GM18520 (cell line): ENCODE data around the gene ABCC9.
"Not testable (repeated sequence)": the region's sequence is repeated elsewhere in the genome, so short reads cannot be mapped to it uniquely, and the experiment has no call there.

Source experiments
- ATAC-seq: cut with Tn5 transposase; IDR thresholded peaks from one replicate; pipeline ENCODE4 v1.9.1; 2021; ENCODE audit not compliant: unreplicated experiment

ABCC9 gene

DNA sequence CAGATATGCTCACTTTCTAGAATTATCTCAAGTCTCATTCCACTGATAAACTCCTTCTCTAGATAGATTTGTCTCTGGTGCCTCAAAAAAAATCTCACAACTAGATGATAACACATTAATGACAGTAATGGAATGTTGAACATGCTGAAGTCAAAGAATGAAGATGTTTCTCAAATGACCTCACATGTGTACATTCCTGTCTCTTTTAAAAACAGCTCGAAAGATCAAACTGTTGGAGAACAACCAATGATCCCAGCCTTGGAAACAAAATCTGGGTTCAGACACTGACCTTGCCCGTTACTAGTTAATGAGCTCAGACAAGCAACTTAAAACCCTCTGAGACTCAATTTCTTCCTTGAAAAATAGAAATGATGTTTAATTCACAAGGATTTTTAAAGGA lies 122.0 kb downstream of the ABCC9 start:
- ATAC-seq = no peak

GRCh38 chr12:21818627-21819026 lies 122.6 kb downstream of the ABCC9 start:
- no peak for ATAC-seq

- ATAC-seq = no peak
These were observed 125.7 kb downstream of the ABCC9 start for GRCh38 chr12:21815306-21816062.

- ATAC-seq = no peak
These were observed 126.4 kb downstream of the ABCC9 start for GRCh38 chr12:21814814-21815213.

DNA sequence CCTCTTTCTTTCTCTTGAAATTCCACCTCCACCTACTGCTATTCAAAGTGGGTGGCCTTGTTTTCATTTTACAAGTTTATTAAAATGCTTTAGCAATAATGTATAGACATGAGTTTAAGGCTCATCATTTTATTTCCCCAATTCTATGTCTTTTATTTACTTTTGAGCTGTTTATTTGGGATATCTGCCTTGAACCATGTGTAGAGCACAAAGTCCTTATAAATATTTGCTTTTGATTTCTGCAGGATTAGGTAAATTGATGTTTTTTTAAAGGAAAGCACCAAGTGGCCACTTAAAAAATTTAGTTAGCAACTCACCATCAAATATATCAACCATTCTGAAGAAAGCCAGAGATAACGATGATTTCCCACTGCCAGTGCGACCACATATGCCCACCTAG lies 126.9 kb downstream of the ABCC9 start:
- ATAC-seq = no peak

- no peak for ATAC-seq
These were observed 127.5 kb downstream of the ABCC9 start for GRCh38 chr12:21813751-21814150.

GRCh38 chr12:21813125-21813524 lies 128.1 kb downstream of the ABCC9 start:
- no peak for ATAC-seq

DNA sequence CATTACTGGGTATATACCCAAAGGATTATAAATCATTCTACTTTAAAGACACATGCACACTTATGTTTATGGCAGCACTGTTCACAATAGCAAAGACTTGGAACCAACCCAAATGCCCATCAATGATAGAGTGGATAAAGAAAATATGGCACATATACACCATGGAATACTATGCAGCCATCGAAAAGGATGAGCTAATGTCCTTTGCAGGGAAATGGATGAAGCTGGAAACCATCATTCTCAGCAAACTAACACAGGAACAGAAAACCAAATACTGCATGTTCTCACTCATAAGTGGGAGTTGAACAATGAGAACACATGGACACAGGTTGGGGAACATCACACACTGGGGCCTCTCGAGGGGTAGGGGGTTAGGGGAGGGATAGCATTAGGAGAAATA lies 128.9 kb downstream of the ABCC9 start:
- not testable (repeated sequence) for ATAC-seq

DNA sequence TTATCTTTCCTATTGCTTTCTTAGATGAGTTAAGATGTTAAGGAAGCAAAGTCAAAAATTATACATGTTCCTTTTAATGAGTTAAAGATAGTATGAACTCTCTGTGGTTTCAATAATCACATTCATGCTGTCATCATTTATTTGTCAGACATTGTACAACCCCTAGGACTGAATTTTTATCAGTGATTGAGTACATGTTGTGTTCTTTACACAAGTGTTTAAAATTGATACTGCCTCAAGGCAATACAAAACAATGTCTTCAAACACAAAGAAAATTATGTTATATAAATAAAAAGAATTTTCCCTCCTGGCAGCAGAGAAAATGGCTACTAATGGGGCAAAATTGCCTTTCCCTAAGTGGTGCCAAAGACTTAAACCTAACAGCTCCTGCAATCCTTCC lies 132.1 kb downstream of the ABCC9 start:
- no peak for ATAC-seq

GRCh38 chr12:21806255-21806654 lies 135.0 kb downstream of the ABCC9 start:
- ATAC-seq = no peak

GRCh38 chr12:21801522-21802288 lies 139.5 kb downstream of the ABCC9 start:
- ATAC-seq = no peak

GRCh38 chr12:21800011-21800410 lies 141.2 kb downstream of the ABCC9 start:
- no peak for ATAC-seq

DNA sequence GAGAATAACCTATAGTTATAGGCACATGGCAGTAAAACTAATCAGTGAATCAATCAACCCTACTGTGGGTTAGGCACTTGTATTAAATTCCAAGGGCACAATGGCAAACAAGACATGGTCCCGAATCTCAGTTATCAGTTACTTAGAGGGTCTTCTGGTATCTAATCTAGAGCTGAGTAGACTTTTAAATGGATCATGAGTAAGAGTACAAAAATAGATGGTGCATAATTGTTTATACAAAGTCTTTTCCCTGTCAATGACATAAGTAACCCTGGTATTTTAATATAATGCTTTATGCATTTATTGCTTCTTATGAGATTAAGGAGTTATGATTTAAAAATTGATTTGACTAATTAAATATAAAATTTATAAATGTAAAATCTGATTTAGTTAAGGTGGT lies 143.7 kb downstream of the ABCC9 start:
- no peak for ATAC-seq

DNA sequence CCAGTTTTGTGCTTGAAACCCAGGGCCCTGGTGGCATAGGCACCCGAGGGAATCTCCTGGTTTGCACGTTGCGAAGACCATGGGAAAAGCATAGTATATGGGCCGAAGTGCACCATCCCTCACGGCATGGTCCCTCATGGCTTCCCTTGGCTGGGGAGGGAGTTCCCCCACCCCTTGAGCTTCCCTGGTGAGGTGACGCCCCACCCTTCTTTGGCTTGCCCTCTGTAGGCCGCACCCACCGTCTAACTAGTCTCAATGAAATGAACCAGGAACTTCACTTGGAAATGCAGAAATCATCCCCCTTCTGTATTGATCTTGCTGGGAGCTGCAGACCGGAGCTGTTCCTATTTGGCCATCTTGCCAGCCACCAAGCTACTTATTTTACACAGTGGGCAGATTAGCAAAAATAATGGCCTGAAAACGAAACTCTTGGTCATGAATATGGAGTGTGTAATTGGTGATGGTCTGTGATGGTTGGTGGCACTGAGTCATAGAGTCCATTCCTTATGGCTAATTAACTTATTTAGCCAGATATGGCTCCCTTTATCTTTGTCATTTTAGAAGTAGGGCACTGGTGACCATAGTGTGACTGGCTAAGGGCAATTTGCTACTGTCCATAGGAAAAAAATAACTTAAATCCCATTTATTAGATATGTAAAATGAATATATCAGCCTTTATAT lies 145.4 kb downstream of the ABCC9 start:
- ATAC-seq = no peak

DNA sequence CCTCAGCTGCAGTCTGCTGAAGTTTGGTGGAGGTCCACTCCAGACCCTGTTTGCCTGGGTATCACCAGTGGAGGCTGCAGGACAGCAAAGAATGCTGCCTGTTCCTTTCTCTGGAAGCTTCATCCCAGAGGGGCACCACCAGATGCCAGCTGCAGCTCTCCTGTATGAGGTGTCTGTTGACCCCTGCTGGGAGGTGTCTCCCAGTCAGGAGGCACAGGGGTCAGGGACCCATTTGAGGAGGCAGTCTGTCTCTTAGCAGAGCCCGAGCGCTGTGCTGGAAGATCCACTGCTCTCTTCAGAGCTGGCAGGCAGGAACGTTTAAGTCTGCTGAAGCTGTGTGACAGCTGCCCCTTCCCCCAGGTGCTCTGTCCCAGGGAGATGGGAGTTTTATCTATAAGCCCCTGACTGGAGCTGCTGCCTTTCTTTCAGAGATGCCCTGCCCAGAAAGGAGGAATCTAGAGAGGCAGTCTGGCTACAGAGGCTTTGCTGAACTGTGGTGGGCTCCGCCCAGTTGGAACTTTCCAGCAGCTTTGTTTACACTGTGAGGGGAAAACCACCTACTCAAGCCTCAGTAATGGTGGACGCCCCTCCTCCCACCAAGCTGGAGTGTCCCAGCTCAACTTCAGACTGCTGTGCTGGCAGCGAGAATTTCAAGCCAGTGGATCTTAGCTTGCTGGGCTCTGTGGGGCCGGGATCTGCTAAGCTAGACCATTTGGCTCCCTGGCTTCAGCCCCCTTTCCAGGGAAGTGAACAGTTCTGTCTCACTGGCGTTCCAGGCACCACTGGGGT lies 146.2 kb downstream of the ABCC9 start:
- ATAC-seq = not testable (repeated sequence)

DNA sequence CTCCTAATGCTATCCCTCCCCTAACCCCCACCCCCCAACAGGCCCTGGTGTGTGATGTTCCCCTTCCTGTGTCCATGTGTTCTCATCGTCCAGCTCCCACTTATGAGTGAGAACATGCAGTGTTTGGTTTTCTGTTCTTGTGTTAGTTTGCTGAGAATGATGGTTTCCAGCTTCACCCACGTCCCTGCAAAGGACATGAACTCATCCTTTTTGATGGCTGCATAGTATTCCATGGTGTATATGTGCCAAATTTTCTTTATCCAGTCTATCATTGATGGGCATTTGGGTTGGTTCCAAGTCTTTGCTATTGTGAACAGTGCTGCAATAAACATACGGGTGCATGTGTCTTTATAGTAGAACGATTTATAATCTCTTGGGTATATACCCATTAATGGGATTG lies 151.5 kb downstream of the ABCC9 start:
- not testable (repeated sequence) for ATAC-seq

DNA sequence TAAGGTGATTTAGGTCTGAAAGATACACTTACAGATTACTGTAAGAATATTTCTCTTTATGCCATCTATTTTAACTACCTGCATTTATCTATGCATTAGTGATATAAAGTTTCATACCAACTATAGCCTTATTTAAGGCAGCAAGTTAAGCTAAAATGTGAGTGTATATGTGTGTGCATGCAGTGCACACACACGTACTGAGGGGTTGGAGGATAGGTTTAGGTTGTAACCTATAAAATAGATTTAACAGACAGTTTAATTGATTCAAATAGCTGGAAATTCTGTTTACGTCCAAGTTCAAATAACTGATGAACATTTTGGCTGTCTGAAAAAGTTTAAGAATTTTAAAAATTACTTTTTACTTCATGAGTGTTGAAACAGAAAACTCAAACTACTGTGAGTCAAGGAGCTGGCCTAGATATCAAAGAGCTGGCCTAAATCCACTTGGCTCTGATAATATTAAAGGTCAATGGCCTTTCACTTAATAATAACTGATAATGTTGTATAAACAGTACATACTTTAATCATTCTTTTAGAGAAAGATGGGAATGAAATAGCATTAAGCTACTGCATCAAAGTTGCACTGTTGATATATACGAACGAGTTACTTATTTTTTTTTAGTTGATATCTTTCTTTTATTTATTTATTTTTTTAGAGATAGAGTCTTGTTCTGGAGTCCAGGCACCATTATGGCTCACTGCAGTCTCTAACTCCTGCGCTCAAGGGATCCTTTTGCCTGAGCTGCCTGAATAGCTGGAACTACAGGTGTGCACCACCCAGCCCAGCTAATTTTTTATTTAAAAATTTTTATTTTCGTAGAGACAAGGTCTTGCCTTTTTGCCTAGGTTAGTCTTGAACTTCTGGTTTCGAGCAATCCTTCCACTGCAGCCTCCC lies 152.9 kb downstream of the ABCC9 start:
- no peak for ATAC-seq

DNA sequence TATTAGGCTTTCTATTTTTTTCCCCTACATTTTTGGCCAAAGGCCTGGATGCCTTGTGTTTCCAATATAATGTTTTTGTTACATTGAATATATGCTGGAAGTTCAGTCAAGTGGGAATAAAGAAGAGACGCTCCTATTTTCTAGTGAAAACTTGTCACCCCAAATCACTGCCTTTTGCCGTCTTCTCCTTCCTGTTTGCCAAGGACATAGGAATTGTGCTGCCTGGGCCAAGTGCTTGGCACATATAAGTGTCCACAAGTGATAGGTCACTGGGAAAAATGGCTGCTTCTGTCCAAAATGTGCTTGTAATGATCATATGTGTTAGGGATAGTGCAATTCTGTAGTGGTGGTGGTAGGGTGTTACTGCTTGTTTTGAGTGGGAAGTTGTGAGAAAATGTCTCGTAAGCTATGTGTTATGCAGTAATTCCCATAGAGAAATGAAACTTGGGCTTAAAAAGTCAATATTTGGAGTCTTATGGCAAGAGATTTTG lies 155.1 kb downstream of the ABCC9 start:
- no peak for ATAC-seq

DNA sequence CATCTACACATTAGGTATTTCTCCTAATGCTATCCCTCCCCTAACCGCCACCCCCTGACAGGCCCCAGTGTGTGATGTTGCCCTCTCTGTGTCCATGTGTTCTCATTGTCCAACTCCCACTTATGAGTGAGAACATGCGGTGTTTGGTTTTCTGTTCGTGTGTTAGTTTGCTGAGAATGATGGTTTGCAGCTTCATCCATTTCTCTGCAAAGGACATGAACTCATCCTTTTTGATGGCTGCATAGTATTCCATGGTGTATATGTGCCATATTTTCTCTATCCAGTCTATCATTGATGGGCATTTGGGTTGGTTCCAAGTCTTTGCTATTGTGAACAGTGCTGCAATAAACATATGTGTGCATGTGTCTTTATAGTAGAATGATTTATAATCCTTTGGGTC lies 158.5 kb downstream of the ABCC9 start:
- ATAC-seq = not testable (repeated sequence)

DNA sequence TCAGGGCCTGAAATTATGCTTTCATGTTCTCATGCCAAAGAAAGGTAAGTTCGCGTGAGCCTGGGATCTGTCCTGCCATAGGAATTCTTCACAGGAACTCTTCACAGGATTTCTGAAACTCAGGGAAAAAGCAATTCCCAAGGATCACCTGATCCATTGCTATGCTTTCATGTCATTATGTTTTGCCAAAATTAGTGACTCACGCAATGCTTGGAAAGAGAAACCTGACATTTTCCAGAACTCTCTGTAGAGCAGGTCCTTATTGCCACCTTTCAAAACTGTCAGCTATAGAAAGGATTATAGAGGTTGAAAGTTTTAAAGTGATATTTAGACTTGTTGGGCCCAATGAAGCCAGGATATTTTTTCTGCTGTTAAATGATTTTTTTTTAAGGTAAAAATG lies 160.4 kb downstream of the ABCC9 start:
- no peak for ATAC-seq
